Measurements from ENCODE around the gene MAP3K21.

MAP3K21 gene

DNA sequence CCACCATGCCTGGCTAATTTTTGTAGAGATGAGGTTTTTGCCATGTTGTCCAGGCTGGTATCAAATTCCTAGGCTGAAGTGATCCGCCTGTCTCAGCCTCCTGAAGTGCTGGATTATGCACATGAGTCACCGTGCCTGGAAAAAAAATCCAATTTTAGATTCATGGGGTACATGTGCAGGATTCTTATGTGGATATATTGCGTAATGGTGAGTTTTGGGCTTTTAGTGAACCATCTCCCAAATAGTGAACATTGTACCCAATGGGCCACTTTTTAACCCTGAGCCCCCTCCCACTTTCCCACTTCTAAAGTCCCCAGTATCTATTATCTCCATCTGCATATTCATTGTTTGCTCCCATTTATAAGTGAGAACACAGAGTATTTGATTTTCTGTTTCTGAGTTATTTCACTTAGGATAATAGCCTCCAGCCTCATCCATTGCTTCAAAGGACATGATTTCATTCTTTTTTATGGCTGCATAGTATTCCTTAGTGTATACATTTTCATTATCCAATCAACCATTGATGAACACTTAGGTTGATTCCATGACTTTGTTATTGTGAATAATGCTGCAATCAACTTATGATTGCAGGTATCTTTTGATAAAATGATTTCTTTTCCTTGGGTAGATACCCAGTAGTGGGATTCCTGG, 104.4 kb downstream of the MAP3K21 start:
- H3K27ac ChIP-seq (ENCODE audit: poor library complexity, severe bottlenecking) = no peak overlapping the region
- H3K27me3 ChIP-seq (ENCODE audit: insufficient read depth, poor library complexity, severe bottlenecking) = no peaks in the 10 kb centered on the region
- no peaks in the 10 kb centered on the region for H3K36me3 ChIP-seq (ENCODE audit: low read depth)
- no peaks in the 10 kb centered on the region for H3K4me1 ChIP-seq (ENCODE audit: insufficient read depth, poor library complexity, severe bottlenecking)
- ATAC-seq (ENCODE audit: low read depth) (no peak), DNase-seq (ENCODE audit: low spot score) (no peak)
- H3K4me3 ChIP-seq (ENCODE audit: severe bottlenecking) = no peak overlapping the region
- no peaks in the 10 kb centered on the region for H3K9me3 ChIP-seq (ENCODE audit: severe bottlenecking)
- TF ChIP-seq, protein P1, sequence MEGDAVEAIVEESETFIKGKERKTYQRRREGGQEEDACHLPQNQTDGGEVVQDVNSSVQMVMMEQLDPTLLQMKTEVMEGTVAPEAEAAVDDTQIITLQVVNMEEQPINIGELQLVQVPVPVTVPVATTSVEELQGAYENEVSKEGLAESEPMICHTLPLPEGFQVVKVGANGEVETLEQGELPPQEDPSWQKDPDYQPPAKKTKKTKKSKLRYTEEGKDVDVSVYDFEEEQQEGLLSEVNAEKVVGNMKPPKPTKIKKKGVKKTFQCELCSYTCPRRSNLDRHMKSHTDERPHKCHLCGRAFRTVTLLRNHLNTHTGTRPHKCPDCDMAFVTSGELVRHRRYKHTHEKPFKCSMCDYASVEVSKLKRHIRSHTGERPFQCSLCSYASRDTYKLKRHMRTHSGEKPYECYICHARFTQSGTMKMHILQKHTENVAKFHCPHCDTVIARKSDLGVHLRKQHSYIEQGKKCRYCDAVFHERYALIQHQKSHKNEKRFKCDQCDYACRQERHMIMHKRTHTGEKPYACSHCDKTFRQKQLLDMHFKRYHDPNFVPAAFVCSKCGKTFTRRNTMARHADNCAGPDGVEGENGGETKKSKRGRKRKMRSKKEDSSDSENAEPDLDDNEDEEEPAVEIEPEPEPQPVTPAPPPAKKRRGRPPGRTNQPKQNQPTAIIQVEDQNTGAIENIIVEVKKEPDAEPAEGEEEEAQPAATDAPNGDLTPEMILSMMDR (IDR thresholded peaks at IDR 0.05; ENCODE audit: poor library complexity, severe bottlenecking) = no peak

DNA sequence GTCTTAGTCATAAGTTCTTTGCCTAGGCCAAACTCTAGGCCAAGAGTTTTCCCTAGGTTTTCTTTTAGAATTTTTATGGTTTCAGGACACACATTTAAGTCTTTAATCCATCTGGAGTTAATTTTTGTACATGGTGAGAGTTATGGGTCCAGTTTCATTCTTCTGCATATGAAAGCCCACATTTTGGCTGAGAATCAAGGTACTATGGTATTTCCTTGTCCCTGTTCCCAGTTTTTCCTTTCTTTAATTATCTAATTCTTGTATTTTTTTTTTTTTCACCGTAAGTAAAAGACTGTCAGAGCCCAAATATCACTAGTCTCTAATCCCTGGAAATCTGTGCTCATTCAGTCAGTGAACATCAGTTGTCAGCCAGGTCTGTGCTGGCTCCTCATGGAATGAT, 105.4 kb downstream of the MAP3K21 start:
- DNase-seq (ENCODE audit: low spot score) (no peak), ATAC-seq (ENCODE audit: low read depth) (no peak)
- Histone ChIP-seq H3K36me3 (ENCODE audit: low read depth) (no peaks in the 10 kb centered on the region), H3K27ac (ENCODE audit: poor library complexity, severe bottlenecking) (no peak overlapping the region), H3K27me3 (ENCODE audit: insufficient read depth, poor library complexity, severe bottlenecking) (no peaks in the 10 kb centered on the region), H3K9me3 (ENCODE audit: severe bottlenecking) (no peaks in the 10 kb centered on the region), H3K4me1 (ENCODE audit: insufficient read depth, poor library complexity, severe bottlenecking) (no peaks in the 10 kb centered on the region), H3K4me3 (ENCODE audit: severe bottlenecking) (no peak overlapping the region)
- TF ChIP-seq, protein P1 (IDR thresholded peaks at IDR 0.05; ENCODE audit: poor library complexity, severe bottlenecking) = no peak

- DNase-seq (ENCODE audit: low spot score) = no peak
- Histone ChIP-seq H3K27ac (ENCODE audit: poor library complexity, severe bottlenecking) (no peak overlapping the region), H3K4me1 (ENCODE audit: insufficient read depth, poor library complexity, severe bottlenecking) (no peaks in the 10 kb centered on the region), H3K9me3 (ENCODE audit: severe bottlenecking) (no peaks in the 10 kb centered on the region), H3K4me3 (ENCODE audit: severe bottlenecking) (no peak overlapping the region), H3K27me3 (ENCODE audit: insufficient read depth, poor library complexity, severe bottlenecking) (no peaks in the 10 kb centered on the region), H3K36me3 (ENCODE audit: low read depth) (no peaks in the 10 kb centered on the region)
- TF ChIP-seq, protein P1 (IDR thresholded peaks at IDR 0.05; ENCODE audit: poor library complexity, severe bottlenecking) = no peak
- no peak for ATAC-seq (ENCODE audit: low read depth)
Observed at GRCh38 chr1:233433436-233434210, 106.1 kb downstream of the MAP3K21 start.

Data from RWPE2 (cell line).